MCF 10A (cell line): ENCODE measurements around the gene LRRFIP1. TPM values are rescaled to one million over a fixed set of nuclear protein-coding genes. Genes with fewer than 3 reads are reported as not detected.
"Not testable (repeated sequence)": the region's sequence is repeated elsewhere in the genome, so short reads cannot be mapped to it uniquely, and the experiment has no call there.

Source experiments
- BruUV-seq: library from RNA; stranded (reverse); fragments of 400-500 nt; replicated peaks from 2 replicates; lab custom pipeline; 2021; lab: Mats Ljungman, UMichigan
- CTCF ChIA-PET: fragments of 300-600 bp; sonication (Branson Sonifier 250); formaldehyde crosslinking; extraction: SDS; loops from one replicate; lab custom pipeline; 2021; ENCODE audit warnings: antibody characterized with exemption, inconsistent platforms; lab: Yijun Ruan, JAX
- POLR2A ChIA-PET: fragments of 300-600, 350-650 bp; sonication (Branson Sonifier 250); formaldehyde crosslinking; extraction: SDS; loops from one replicate; lab custom pipeline; 2020; ENCODE audit warnings: antibody characterized with exemption, inconsistent platforms; lab: Yijun Ruan, JAX
- DNase-seq: peaks from one replicate; pipeline ENCODE4 v3.0.0-alpha.2; 2018; ENCODE audit not compliant: unreplicated experiment
- H3K27ac Mint-ChIP-seq: one replicate; pipeline ENCODE4 v1.8.0; 2022; ENCODE audit warnings: mild to moderate bottlenecking, low read depth, mixed read lengths; ENCODE audit not compliant: unreplicated experiment
- H3K27me3 Mint-ChIP-seq: one replicate; pipeline ENCODE4 v1.8.0; 2022; ENCODE audit warnings: mixed read lengths; ENCODE audit not compliant: insufficient read depth, unreplicated experiment
- H3K36me3 Mint-ChIP-seq: one replicate; pipeline ENCODE4 v1.8.0; 2022; ENCODE audit warnings: mild to moderate bottlenecking, moderate library complexity, mixed read lengths; ENCODE audit not compliant: insufficient read depth, unreplicated experiment
- H3K4me1 Mint-ChIP-seq: one replicate; pipeline ENCODE4 v1.8.0; 2022; ENCODE audit warnings: mixed read lengths; ENCODE audit not compliant: insufficient read depth, unreplicated experiment
- H3K4me3 Mint-ChIP-seq: one replicate; pipeline ENCODE4 v1.8.0; 2022; ENCODE audit warnings: mild to moderate bottlenecking, moderate library complexity, mixed read lengths; ENCODE audit not compliant: unreplicated experiment
- H3K9me3 Mint-ChIP-seq: one replicate; pipeline ENCODE4 v1.8.0; 2022; ENCODE audit warnings: mixed read lengths; ENCODE audit not compliant: unreplicated experiment
- CTCF ChIP-seq: fragments of 200-600 bp; IDR thresholded peaks from one replicate; pipeline ENCODE4 v1.8.0; 2022; ENCODE audit warnings: antibody characterized with exemption, mild to moderate bottlenecking; ENCODE audit not compliant: unreplicated experiment
- intact Hi-C: fragments of 100-400 bp; cut with micrococcal nuclease; formaldehyde crosslinking; loops from 2 replicates; pipeline ENCODE4 v1.14.1; 2022
- total RNA-seq: library from RNA; stranded (reverse); gene quantifications from 2 replicates; pipeline ENCODE4 v1.2.3, GENCODE V29; 2022

LRRFIP1 gene
- total RNA-seq, 1 experiment from 2014 or later = 197 TPM

- no peak for DNase-seq
- Mint-ChIP-seq H3K4me1 (no peaks in the 10 kb centered on the region), H3K27ac (no peak overlapping the region), H3K36me3 (peaks cover 75% of the 10 kb centered on the region), H3K4me3 (no peak overlapping the region), H3K9me3 (no peaks in the 10 kb centered on the region), H3K27me3 (no peaks in the 10 kb centered on the region)
- CTCF ChIA-PET = interaction anchor here (0.6 to 1.5 kb wide), 2 partner anchors 16 to 564 kb away, joined by 3 to 4 read pairs; no protein-coding TSS in a partner anchor
- intact Hi-C loops = no loop called here
- POLR2A ChIA-PET = interaction anchor here (0.7 kb wide), 1 partner anchor 15 kb away, joined by 3 read pairs; no protein-coding TSS in a partner anchor
- no peak for TF ChIP-seq CTCF
- no TSS peak for BruUV-seq
Observed at GRCh38 chr2:237760506-237761502, 133.4 kb downstream of the LRRFIP1 start.

- intact Hi-C loops, BruUV-seq, DNase-seq, H3K4me3 Mint-ChIP-seq, POLR2A ChIA-PET, H3K27me3 Mint-ChIP-seq, H3K4me1 Mint-ChIP-seq, H3K9me3 Mint-ChIP-seq: not testable (repeated sequence)
- Mint-ChIP-seq H3K36me3 (peaks cover 74% of the 10 kb centered on the region), H3K27ac (peak overlapping the region; percentile 57)
- CTCF ChIA-PET = interaction anchor here (1.0 kb wide), 1 partner anchor 17 kb away, joined by 5 read pairs; no protein-coding TSS in a partner anchor
Observed at GRCh38 chr2:237762291-237763182, 135.2 kb downstream of the LRRFIP1 start.

GRCh38 chr2:237763812-237764211, 136.4 kb downstream of the LRRFIP1 start:
- H3K36me3 Mint-ChIP-seq = peaks cover 76% of the 10 kb centered on the region
- H3K4me1 Mint-ChIP-seq = no peaks in the 10 kb centered on the region
- intact Hi-C loops = no loop called here
- no TSS peak for BruUV-seq
- CTCF ChIA-PET = no interaction called here
- no peak for DNase-seq
- POLR2A ChIA-PET = no interaction called here
- H3K27me3 Mint-ChIP-seq = no peaks in the 10 kb centered on the region
- no peaks in the 10 kb centered on the region for H3K9me3 Mint-ChIP-seq
- peak overlapping the region; percentile 57 for H3K27ac Mint-ChIP-seq
- H3K4me3 Mint-ChIP-seq = no peak overlapping the region
- no peak for TF ChIP-seq CTCF

GRCh38 chr2:237765122-237765521, 137.7 kb downstream of the LRRFIP1 start:
- POLR2A ChIA-PET, H3K4me3 Mint-ChIP-seq, H3K9me3 Mint-ChIP-seq, CTCF ChIA-PET, H3K4me1 Mint-ChIP-seq, H3K27me3 Mint-ChIP-seq, H3K27ac Mint-ChIP-seq, intact Hi-C loops, BruUV-seq, DNase-seq: not testable (repeated sequence)
- peaks cover 75% of the 10 kb centered on the region for H3K36me3 Mint-ChIP-seq
